Activated gamma-delta T cell (primary cell): ENCODE results near the gene SLC25A39.
A peak's percentile ranks its signal among the peaks of the same experiment; 100 is the strongest.
"Not testable (repeated sequence)": the region's sequence is repeated elsewhere in the genome, so short reads cannot be mapped to it uniquely, and the experiment has no call there.

Experiments used
- DNase-seq: peaks from one replicate; lab custom pipeline; 2025; lab: John Stamatoyannopoulos, UW
- total RNA-seq, 2 donors: gene quantifications; one replicate each; lab custom pipeline; 2026; lab: John Stamatoyannopoulos, UW

SLC25A39 gene, protein sequence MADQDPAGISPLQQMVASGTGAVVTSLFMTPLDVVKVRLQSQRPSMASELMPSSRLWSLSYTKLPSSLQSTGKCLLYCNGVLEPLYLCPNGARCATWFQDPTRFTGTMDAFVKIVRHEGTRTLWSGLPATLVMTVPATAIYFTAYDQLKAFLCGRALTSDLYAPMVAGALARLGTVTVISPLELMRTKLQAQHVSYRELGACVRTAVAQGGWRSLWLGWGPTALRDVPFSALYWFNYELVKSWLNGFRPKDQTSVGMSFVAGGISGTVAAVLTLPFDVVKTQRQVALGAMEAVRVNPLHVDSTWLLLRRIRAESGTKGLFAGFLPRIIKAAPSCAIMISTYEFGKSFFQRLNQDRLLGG
- 72.6 to 79.1 reads per million in 2 donors for total RNA-seq

DNA sequence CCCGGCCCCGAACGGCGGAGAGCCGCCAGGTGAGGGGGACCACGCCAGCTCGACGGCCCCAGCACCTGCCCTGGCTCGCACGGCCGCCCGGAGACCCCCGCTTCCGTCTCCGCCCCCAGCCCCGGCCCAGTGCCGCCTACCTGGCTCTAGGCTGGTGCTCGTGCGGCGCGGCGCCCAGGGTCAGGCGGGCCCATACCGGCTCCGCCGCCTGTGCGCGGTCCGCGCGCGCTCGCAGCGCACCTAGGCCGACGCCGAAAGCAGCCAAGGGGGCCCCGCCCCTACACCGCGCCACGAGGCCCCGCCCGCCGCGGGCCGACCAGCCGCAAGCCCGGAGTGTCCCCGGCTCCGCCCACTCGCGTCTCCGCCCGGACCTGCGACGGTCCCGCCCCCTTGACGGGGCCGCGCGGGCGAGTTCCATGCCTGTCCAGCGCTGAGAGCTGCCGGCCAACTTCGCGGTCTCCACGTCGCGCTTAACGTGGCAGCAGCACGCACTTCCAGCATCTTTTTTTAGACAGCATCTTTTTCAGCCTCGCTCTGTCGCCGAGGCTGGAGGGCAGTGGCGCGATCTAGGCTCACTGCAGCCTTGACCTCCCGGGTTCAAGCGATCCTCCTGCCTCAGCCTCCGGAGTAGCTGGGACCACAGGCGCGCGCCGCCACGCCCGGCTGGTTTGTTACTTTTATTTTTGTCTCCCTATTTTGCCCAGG is at the start of gene SLC25A39:
Gene SLC25A39 (minus strand): TSS at position 253 of the 705 bp plus-strand sequence. CDS start 1,261 bp downstream, outside the sequence.
- peak; percentile 94 for DNase-seq

DNA sequence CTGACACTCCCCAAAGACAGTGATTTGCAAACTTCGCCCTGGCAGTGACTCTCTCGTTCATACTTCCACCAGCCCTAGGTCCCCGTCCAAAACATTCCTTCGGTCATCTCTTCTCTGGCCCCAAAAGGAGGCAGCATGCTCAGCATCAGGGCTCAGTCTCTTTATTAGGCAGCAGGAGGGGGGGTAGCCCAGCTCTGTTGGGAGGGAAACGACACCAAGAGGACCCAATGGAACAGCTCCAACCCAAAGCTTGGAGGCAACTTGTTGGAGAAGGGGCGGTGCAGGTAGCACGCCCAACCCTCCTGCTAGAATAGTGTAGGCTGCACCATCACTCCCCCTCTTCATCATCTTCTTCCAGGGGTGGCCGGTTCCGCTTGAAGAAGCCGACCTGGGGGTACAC is 47.4 kb upstream of the SLC25A39 start:
- DNase-seq: no peak

DNA sequence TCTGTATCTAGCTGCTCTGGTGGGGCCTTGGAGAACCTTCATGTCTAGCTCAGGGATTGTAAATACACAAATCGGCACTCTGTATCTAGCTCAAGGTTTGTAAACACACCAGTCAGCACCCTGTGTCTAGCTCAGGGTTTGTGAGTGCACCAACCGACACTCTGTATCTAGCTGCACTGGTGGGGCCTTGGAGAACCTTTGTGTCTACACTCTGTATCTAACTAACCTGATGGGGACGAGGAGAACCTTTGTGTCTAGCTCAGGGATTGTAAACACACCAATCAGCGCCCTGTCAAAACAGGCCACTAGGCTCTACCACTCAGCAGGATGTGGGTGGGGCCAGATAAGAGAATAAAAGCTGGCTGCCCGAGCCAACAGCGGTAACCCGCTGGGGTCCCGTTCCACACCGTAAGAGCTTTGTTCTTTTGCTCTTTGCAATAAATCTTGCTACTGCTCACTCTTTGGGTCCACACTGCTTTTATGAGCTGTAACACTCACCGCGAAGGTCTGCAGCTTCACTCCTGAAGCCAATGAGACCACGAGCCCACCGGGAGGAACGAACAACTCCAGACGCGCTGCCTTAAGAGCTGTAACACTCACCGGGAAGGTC is 44.9 kb upstream of the SLC25A39 start:
- not testable (repeated sequence) for DNase-seq

DNA sequence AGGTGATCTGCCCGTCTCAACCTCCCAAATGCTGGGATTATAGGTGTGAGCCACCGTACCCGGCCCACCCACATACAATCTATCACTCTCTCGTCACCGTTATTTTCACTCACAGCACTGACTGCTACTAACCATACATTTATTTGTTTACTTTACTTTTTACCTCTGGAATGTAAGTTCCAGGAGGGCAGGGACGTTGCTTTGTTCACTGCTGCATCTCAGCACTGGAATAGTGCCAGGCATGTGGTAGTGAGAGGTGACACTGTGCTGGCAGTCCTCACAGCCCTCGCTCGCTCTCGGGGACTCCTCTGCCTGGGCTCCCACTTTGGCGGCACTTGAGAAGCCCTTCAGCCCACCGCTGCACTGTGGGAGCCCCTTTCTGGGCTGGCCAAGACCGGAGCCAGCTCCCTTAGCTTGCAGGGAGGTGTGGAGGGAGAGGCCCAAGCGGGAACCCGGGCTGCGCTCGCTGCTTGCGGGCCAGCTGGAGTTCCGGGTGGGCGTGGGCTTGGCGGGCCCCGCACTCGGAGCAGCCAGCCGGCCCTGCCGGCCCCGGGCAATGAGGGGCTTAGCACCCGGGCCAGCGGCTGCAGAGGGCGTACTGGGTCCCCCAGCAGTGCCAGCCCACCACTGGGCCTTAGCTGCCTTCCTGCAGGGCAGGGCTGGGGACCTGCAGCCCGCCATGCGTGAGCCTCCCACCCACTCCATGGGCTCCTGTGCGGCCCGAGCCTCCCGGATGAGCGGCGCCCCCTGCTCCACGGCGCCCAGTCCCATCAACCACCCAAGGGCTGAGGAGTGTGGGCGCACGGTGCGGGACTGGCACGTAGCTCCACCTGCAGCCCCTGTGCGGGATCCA is 44.0 kb upstream of the SLC25A39 start:
- DNase-seq: not testable (repeated sequence)

DNA sequence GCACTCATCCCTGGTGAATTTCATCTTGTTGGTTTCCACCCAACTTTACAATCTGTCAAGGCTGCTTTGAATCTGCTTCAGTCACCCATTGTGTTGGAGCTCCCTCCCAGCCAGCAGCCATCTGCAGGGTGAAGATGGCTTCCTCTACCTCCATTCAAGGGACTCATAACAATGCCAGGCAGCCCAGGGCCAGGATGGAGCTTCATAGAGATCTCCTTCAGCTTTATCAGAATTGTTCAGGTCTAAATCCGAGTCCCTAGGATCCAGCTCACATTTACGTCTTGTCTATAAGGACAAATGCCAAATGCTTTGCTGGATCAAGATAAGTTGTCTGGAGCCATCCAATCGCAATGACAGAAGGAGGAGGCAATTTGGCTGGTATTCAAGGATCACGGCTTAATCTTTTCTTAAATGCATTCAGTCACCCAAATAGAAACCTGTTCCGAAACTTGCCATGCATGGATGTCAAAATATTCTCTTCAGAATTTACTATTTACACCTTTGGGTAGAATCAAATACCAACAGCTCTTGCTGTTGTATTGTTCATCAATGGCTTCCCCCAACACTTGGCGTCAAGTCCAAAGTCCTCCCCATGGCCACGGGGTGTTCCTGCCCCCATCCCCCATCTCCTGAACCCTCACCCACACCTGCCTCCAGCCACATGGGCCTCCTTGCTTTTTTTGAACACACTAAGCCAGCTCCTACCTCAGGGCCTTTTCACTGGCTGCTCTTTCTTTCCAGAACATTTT is 42.8 kb upstream of the SLC25A39 start:
- no peak for DNase-seq

DNA sequence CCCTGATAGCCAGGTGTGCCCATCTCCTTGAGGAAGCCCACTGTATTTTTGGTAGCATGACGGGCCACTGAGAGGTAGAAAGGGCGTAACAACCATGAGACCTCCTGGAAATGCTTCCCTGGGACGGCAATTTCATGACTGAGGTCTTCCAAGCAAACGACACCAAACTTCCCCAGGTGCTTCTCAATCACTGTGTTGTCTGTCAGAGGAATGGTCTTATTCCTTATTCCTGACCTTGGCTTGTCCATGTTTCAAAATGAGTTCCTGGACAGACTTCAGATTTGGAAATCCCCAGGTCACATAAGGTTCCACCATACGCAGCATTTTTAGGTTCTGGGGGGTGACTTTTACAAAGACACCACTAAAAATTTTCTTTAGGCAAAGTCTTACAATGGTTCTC is 40.4 kb upstream of the SLC25A39 start:
- DNase-seq: not testable (repeated sequence)

DNA sequence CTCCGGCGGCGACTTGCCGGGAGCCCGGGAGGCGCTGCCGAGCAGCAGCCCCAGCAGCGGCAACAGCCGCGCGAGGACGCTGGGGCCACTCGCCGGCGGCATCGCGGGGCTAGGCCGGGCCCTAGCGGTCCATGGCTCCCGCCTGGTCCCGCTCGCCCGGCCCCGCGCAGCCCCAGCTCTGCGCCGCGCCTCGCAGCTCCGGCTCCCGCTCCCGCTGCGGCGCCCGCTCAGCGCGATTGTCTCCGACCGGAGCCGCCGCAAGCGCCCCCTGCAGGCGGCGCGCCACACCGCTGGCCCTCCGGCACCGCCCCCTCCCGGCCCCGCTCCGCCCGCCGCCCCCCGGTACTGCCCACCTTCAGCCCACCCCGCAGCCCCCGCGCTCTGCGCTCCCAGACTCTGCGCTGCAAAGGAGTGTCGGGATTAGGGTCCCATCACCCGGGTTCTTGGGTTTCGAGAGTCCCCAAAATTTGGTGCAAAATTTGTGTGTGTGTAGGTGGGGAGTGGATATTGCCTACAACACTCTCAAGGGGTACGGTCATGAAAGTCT is 39.1 kb upstream of the SLC25A39 start, which contains the start of gene FAM171A2:
Gene FAM171A2 (minus strand): TSS at position 241 of the 547 bp plus-strand sequence. CDS start 139 bp downstream, at position 102.
- peak; percentile 50 for DNase-seq

DNA sequence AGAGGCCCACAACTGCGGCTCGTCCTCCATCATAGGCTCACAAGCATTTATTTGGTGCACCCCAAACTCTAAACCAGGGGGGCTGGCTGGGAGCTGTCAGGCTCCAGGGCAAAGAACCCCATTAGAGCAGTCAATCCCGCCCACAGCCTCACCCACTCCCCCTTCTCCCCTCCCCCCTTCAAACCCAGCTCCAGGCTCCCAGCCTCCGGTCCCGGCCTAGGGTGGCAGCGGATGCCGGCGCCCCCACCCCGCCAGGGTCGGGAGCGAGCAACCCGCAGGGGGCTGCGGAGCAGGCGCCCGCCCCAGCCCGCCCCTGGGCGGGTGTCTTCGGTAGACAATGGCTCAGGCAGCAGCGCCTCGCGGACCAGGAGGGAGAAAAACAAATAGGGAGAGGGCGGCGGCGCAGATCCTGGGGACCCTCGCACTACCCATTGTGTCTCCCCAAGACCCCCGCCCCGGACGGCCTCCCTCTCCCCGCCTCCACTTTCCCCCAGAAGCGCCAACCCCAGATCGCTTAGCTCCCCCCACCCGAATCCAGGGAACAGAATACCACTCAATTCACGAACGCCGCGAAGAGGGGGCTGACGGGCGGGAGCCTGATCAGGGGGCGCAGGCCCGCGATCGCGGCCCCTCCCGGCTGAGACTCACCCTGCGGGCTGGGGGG is 38.5 kb upstream of the SLC25A39 start:
- no peak for DNase-seq

DNA sequence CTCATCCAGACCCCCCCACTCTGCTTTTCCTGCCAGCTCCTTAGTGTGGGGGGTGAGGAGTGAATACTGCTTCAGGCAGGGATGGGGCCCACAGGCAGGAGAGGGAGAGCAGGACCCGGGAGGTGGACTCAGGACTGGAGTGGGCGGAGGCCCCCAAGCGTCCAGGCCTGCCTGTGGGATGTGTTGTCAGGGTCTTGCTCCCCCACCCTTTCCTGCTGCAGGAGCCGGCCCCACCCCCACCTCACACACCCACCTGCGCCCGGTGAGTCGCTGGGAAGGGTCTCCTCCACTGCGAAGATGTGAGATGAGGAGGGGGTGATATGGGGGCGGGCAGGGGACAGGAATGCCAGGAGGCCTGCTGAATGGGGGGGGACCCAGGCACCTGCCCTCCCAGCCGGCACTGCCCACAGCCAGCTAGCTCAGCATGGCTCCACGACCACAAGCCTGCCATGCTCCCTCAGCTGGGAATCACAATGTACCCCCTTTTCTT is 37.9 kb upstream of the SLC25A39 start:
- DNase-seq: no peak

DNA sequence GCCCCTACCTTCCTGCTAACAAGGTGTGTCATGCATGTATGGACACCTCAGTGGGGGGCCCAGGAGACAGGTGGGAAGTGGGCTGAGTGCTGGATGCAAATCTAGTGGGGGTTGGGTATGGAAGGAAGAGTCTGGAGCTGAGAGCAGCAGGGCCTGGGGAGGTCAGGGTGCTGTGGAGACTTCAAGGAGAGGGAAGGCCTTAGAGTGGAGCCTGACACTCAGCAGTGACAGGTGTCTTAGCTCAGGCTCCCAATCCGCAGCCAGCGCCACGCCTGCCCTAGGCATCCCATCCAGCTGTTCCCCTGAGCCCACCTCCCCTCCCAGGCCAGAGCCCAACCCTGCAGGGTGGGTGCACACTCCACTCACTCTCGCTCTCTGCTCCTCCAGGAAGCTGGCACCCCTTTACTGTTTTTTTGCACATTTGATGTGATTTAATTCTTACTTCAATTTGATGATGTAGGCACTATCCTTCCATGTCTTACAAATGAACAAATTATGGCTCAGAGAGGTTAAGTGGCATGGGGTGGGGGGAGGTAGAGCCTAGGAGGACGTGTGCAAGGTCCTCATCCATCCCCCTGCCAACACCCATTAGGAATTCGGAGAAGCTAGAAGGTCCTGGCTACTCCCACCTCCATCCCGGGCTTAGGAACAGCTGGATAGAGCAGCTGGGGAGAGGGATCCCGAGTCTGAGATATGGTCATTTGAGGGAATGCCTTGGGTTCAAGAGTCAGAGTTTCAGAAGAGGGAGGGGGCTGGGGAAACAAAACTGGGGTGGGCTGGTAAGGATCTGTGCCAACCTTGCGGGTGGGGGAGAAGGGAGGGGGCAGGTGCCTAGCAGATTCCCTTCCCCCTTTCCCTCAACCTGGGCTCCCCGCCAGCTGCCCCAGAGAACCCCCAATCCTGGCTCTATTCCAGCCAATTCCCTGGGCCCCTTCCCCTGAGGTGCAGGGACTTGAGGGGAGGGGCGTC is 37.0 kb upstream of the SLC25A39 start:
- DNase-seq: no peak

DNA sequence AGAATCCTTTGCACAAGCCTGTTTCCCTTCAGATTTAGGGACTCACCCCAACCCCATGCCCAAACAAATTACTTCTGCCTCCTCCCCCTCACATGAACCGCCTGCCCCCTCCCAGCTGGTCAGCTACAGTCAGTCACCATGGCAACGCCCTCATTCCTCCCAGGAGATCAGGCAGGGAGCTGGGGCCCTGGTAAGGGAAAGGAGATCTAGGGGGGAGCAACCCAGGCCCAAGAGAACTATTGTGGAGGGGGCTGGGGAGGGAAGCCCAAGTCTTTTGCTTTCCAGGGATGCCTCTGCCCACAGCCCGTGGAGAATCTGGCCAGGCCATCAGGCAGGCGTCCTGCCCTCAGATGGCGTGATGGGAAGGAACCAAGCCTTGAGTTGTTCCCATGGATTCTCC is 36.2 kb upstream of the SLC25A39 start:
- DNase-seq: no peak

DNA sequence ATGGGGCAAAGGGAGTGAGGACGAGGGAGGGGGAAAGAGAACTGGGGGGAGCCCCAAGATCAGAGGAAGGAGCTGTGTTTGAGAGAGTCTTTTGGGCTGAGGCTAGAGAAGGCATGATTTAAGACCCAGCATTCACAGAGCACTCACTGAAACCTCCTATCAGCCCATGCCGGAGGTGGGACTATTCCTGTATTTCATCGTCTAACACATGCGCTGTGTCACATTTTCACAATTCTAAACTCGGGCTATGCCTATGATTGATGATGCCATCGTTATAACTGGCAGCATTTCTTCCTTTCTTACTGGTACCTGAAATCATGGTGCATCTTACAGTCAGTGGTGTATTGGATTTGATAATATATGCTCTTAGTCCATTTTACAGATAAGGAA is 35.5 kb upstream of the SLC25A39 start:
- no peak for DNase-seq

DNA sequence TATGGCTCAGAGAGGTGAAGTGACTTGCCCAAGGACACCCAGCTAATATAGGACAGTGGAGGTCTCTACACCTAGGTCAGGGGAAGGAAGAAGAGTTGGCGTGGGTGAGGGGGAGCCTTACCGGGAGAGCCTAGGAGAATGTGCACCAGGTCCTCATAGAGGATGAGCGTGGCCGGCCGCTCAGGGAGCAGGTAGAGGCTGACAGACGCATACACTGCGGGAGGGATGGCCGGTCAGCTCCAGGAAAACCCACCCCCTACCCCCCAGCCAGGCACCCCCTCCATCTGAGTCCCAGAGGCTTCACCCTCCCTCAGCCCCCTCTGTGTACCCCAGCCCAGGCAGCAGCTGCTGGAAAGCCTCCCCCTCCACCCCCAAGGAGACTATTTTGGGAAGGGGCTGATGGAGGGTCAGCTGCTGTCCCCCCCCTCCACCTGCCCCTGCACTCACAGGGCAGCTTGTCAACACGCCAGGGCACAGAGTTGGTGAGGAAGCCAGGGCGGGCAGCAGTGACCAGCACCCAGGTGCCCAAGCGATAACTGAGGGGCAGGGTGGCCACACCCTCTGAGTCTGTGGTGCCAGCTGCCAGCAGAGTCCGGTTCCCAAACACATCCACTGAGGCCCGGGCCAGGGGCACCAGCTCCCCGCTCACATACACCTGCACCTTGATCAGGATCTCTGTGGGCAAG is 35.0 kb upstream of the SLC25A39 start:
- DNase-seq: no peak

DNA sequence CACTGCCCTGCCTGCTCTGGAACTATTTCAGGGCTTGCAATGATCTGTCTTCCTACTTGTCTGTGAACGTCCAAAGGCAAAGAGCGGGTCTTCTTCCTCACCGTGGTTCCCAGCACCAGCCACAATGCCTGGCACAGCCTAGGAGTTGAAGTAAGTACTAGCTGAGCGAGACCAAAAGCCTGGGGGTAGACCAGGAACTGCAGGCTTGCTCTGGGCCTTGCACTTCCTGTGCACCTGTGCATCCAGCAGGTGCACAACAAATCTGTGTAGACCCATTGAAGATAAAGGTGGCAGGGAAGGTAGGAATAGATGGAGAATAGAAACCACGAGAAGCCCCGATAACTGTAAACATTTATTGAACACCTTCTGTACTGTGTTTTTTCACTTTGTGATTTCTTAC is 34.4 kb upstream of the SLC25A39 start:
- no peak for DNase-seq

DNA sequence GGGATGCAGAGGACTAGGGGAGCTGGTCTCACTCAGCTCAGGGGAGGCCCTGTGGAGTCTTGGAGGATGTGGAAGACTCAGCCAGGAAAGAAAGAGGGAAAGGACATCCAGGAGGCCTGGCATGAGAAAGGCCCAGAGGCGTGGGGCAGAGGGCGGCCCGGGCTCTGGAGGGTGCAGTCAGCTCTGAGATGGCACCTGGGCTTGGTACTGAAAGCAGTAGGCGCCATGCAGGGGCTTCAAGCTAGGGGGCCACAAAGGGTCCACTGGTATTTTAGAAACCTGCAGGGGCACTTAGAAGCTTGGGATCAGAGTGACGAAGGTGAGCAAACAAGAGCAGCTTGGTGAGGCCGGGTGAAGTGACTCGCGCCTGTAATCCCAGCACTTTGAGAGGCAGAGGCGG is 33.4 kb upstream of the SLC25A39 start:
- DNase-seq: no peak

DNA sequence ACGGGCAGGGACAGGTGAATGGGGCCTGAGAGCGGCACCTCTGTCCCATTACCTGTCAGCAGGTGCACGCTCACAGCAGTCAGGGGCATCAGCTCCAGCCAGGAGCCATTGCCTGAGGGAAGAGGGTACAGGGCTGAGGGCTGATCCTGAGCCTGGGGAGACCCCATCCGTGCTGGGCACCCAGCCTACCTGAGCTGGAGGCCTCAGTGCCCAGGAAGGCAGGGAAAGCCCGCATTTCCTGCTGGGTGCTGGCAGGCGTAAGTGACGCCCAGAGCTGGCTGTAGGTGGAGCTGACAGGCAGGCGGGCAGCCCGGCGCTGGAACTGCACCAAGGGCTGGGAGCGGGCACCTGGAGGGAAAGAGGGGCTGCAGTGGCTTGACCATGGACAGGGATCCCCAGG is 31.6 kb upstream of the SLC25A39 start:
- DNase-seq: no peak

DNA sequence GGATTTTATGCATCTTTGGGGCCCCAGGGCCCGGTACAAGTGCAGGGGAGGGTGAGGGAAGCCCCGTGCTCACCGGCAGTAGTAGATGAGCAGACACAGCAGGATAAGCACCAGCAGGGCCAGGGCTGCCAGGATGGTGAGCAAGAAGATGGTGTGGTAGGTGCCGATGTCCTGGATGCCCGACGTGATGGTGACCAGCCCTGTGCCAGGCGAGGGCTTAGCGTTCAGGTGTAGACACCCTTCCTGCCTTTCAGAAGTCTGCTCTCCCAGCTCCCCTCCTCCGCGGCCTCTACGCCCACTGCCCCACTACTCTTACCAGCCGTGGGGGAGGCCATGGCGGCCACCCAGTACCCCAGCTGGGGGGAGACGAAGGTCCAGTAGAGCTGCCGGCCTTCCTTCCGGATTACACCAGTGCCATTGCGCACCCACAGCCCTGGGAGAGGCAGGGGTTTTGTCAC is 31.0 kb upstream of the SLC25A39 start:
- DNase-seq: no peak
